HG02852 (cell line): ENCODE measurements around the gene PPP3R1.

Experiments
- ATAC-seq: cut with Tn5 transposase; IDR thresholded peaks from one replicate; pipeline ENCODE4 v1.9.1; 2021; ENCODE audit warnings: mild to moderate bottlenecking, moderate library complexity; ENCODE audit not compliant: unreplicated experiment

Gene PPP3R1

GRCh38 chr2:68263632-68264031 lies 11.3 kb upstream of the PPP3R1 start:
- ATAC-seq: no peak

GRCh38 chr2:68258851-68259250 lies 6.5 kb upstream of the PPP3R1 start:
- no peak for ATAC-seq

GRCh38 chr2:68256093-68256450 lies 3.7 kb upstream of the PPP3R1 start:
- ATAC-seq: no peak

GRCh38 chr2:68253219-68254068 lies 1.1 kb upstream of the PPP3R1 start:
- no peak for ATAC-seq

GRCh38 chr2:68251855-68252399 lies 405 bp downstream of the PPP3R1 start:
- ATAC-seq: peak; percentile 11

- ATAC-seq: peak; percentile 52
Measured at GRCh38 chr2:68251187-68251854, 1.0 kb downstream of the PPP3R1 start.

GRCh38 chr2:68250652-68251186 lies 1.6 kb downstream of the PPP3R1 start:
- no peak for ATAC-seq

GRCh38 chr2:68250196-68250595 lies 2.1 kb downstream of the PPP3R1 start:
- no peak for ATAC-seq

GRCh38 chr2:68248806-68249205 lies 3.5 kb downstream of the PPP3R1 start:
- ATAC-seq: no peak

- no peak for ATAC-seq
Measured at GRCh38 chr2:68248361-68248760, 4.0 kb downstream of the PPP3R1 start.

- ATAC-seq: no peak
Measured at GRCh38 chr2:68246396-68246795, 5.9 kb downstream of the PPP3R1 start.

GRCh38 chr2:68245672-68246071 lies 6.7 kb downstream of the PPP3R1 start:
- ATAC-seq: no peak

GRCh38 chr2:68245066-68245465 lies 7.3 kb downstream of the PPP3R1 start:
- ATAC-seq: no peak

GRCh38 chr2:68244456-68244855 lies 7.9 kb downstream of the PPP3R1 start:
- no peak for ATAC-seq

- ATAC-seq: no peak
Measured at GRCh38 chr2:68241732-68242131, 10.6 kb downstream of the PPP3R1 start.

- ATAC-seq: no peak
Measured at GRCh38 chr2:68240446-68240845, 11.9 kb downstream of the PPP3R1 start.

- no peak for ATAC-seq
Measured at GRCh38 chr2:68238955-68239822, 13.1 kb downstream of the PPP3R1 start.

GRCh38 chr2:68237976-68238580 lies 14.3 kb downstream of the PPP3R1 start:
- no peak for ATAC-seq

- ATAC-seq: no peak
Measured at GRCh38 chr2:68237404-68237803, 14.9 kb downstream of the PPP3R1 start.

GRCh38 chr2:68236876-68237275 lies 15.5 kb downstream of the PPP3R1 start:
- ATAC-seq: no peak
